Calu3 (cell line): Measurements from ENCODE around the gene ABR. TPM values are rescaled to one million over a fixed set of nuclear protein-coding genes. Genes with fewer than 3 reads are reported as not detected.

Source experiments
- BruUV-seq: library from RNA; stranded (reverse); fragments of 400-500 nt; replicated peaks from 2 replicates; lab custom pipeline; 2021; lab: Mats Ljungman, UMichigan
- CTCF ChIA-PET: fragments of 300-600 bp; sonication (Branson Sonifier 250); formaldehyde crosslinking; loops from one replicate; lab custom pipeline; 2022; ENCODE audit warnings: antibody characterized with exemption; lab: Charles Lee
- DNase-seq: peaks from one replicate; pipeline ENCODE4 v3.0.0; 2022
- H3K27ac Mint-ChIP-seq: one replicate; pipeline ENCODE4 v1.8.0; 2022; ENCODE audit warnings: mixed read lengths; ENCODE audit not compliant: unreplicated experiment
- H3K27me3 Mint-ChIP-seq: one replicate; pipeline ENCODE4 v1.8.0; 2022; ENCODE audit warnings: mixed read lengths; ENCODE audit not compliant: unreplicated experiment
- H3K36me3 Mint-ChIP-seq: one replicate; pipeline ENCODE4 v1.8.0; 2022; ENCODE audit warnings: mild to moderate bottlenecking, moderate library complexity, mixed read lengths; ENCODE audit not compliant: insufficient read depth, unreplicated experiment
- H3K4me1 Mint-ChIP-seq: one replicate; pipeline ENCODE4 v1.8.0; 2022; ENCODE audit warnings: mild to moderate bottlenecking, low read depth, mixed read lengths; ENCODE audit not compliant: unreplicated experiment
- H3K4me3 Mint-ChIP-seq: one replicate; pipeline ENCODE4 v1.8.0; 2022; ENCODE audit warnings: mild to moderate bottlenecking, low read depth, moderate library complexity, mixed read lengths; ENCODE audit not compliant: unreplicated experiment
- H3K9me3 Mint-ChIP-seq: one replicate; pipeline ENCODE4 v1.8.0; 2022; ENCODE audit warnings: low read depth, mixed read lengths; ENCODE audit not compliant: unreplicated experiment
- CTCF ChIP-seq: fragments of 200-600 bp; IDR thresholded peaks from one replicate; pipeline ENCODE4 v1.8.0; 2022; ENCODE audit warnings: antibody characterized with exemption; ENCODE audit not compliant: unreplicated experiment
- intact Hi-C: fragments of 100-400 bp; cut with micrococcal nuclease; formaldehyde crosslinking; loops from one replicate; pipeline ENCODE4 v1.10.0; 2022; ENCODE audit not compliant: unreplicated experiment
- total RNA-seq: library from RNA; stranded (reverse); gene quantifications from 2 replicates; pipeline ENCODE4 v1.2.3, GENCODE V29; 2022

Gene ABR
- total RNA-seq, 1 experiment from 2014 or later = 92.7 TPM

GRCh38 chr17:1011138-1011537 lies 168.6 kb downstream of the ABR start:
- TF ChIP-seq CTCF = no peak
- no peak overlapping the region for H3K27ac Mint-ChIP-seq
- CTCF ChIA-PET = no interaction called here

GRCh38 chr17:1010586-1010985 lies 169.2 kb downstream of the ABR start:
- H3K4me3 Mint-ChIP-seq = no peak overlapping the region
- H3K27ac Mint-ChIP-seq = no peak overlapping the region
- intact Hi-C loops = no loop called here
- peaks cover 16% of the 10 kb centered on the region for H3K36me3 Mint-ChIP-seq
- no peak for TF ChIP-seq CTCF
- H3K4me1 Mint-ChIP-seq = no peaks in the 10 kb centered on the region
- no peak for DNase-seq
- CTCF ChIA-PET = no interaction called here
- no peaks in the 10 kb centered on the region for H3K9me3 Mint-ChIP-seq
- no peaks in the 10 kb centered on the region for H3K27me3 Mint-ChIP-seq
- BruUV-seq = no TSS peak

More at GRCh38 chr17:1011138-1011537, 168.6 kb downstream of the ABR start:
- H3K4me3 Mint-ChIP-seq = no peak overlapping the region
- DNase-seq = no peak
- no peaks in the 10 kb centered on the region for H3K27me3 Mint-ChIP-seq
- intact Hi-C loops = no loop called here
- H3K36me3 Mint-ChIP-seq = peaks cover 10% of the 10 kb centered on the region
- BruUV-seq = no TSS peak
- H3K9me3 Mint-ChIP-seq = no peaks in the 10 kb centered on the region
- H3K4me1 Mint-ChIP-seq = no peaks in the 10 kb centered on the region

- no peaks in the 10 kb centered on the region for H3K27me3 Mint-ChIP-seq
- TF ChIP-seq CTCF = no peak
- no TSS peak for BruUV-seq
- peaks cover 21% of the 10 kb centered on the region for H3K36me3 Mint-ChIP-seq
- H3K4me1 Mint-ChIP-seq = no peaks in the 10 kb centered on the region
- DNase-seq = no peak
- no peak overlapping the region for H3K27ac Mint-ChIP-seq
- no peaks in the 10 kb centered on the region for H3K9me3 Mint-ChIP-seq
- intact Hi-C loops = no loop called here
- H3K4me3 Mint-ChIP-seq = no peak overlapping the region
- CTCF ChIA-PET = no interaction called here
Measured at GRCh38 chr17:1010086-1010450, 169.7 kb downstream of the ABR start.

GRCh38 chr17:1009229-1010085 lies 170.3 kb downstream of the ABR start:
- intact Hi-C loops = no loop called here
- Mint-ChIP-seq H3K27me3 (no peaks in the 10 kb centered on the region), H3K9me3 (no peaks in the 10 kb centered on the region), H3K4me1 (no peaks in the 10 kb centered on the region), H3K4me3 (no peak overlapping the region), H3K36me3 (peaks cover 24% of the 10 kb centered on the region), H3K27ac (no peak overlapping the region)
- DNase-seq = no peak
- no peak for TF ChIP-seq CTCF
- CTCF ChIA-PET = no interaction called here
- BruUV-seq = no TSS peak
